ENCODE results near the gene WBP1L. TPM values are rescaled to one million over a fixed set of nuclear protein-coding genes. Genes with fewer than 3 reads are reported as not detected.

The WBP1L gene
- total and polyA plus RNA-seq, 2 experiments from 2014 or later: 7.0 to 55.7 TPM

- Mint-ChIP-seq H3K27me3 (ENCODE audit: insufficient read depth, low read depth, poor library complexity) (peaks cover 9% of the 10 kb centered on the region), H3K4me3 (no peak overlapping the region), H3K9me3 (no peaks in the 10 kb centered on the region), H3K27ac (no peak overlapping the region), H3K36me3 (ENCODE audit: low read depth) (peaks cover 9% of the 10 kb centered on the region; the same call in 1 of the 3 replicates), H3K4me1 (peaks cover 25% of the 10 kb centered on the region)
- peaks cover 19% of the 10 kb centered on the region for H3K4me1 ChIP-seq (ENCODE audit: insufficient read depth)
- no peaks in the 10 kb centered on the region for H3K9me2 ChIP-seq (ENCODE audit: insufficient read depth)
- TF ChIP-seq REST (IDR thresholded peaks at IDR 0.05; ENCODE audit: unreplicated experiment) (no peak), CREB1 (CRISPR knock-in tag; IDR thresholded peaks at IDR 0.05; ENCODE audit: low read depth) (no peak), EZH2 (IDR thresholded peaks at IDR 0.05; ENCODE audit: low read depth, unreplicated experiment) (no peak), STAT1 (IDR thresholded peaks at IDR 0.05; ENCODE audit: unreplicated experiment) (no peak), EZH2phosphoT487 (IDR thresholded peaks at IDR 0.05; ENCODE audit: unreplicated experiment) (no peak), POLR2AphosphoS5 (IDR thresholded peaks at IDR 0.05; ENCODE audit: low read depth) (no peak), ZNF114 (CRISPR knock-in tag; IDR thresholded peaks at IDR 0.05) (no peak), ZNF331 (CRISPR knock-in tag; IDR thresholded peaks at IDR 0.05; ENCODE audit: low read depth) (no peak), NANOG (IDR thresholded peaks at IDR 0.05; ENCODE audit: borderline replicate concordance) (no peak), ZNF462 (CRISPR knock-in tag; IDR thresholded peaks at IDR 0.05) (no peak), JUNB (IDR thresholded peaks at IDR 0.05; ENCODE audit: unreplicated experiment) (no peak)
- TF ChIP-seq, protein P1, sequence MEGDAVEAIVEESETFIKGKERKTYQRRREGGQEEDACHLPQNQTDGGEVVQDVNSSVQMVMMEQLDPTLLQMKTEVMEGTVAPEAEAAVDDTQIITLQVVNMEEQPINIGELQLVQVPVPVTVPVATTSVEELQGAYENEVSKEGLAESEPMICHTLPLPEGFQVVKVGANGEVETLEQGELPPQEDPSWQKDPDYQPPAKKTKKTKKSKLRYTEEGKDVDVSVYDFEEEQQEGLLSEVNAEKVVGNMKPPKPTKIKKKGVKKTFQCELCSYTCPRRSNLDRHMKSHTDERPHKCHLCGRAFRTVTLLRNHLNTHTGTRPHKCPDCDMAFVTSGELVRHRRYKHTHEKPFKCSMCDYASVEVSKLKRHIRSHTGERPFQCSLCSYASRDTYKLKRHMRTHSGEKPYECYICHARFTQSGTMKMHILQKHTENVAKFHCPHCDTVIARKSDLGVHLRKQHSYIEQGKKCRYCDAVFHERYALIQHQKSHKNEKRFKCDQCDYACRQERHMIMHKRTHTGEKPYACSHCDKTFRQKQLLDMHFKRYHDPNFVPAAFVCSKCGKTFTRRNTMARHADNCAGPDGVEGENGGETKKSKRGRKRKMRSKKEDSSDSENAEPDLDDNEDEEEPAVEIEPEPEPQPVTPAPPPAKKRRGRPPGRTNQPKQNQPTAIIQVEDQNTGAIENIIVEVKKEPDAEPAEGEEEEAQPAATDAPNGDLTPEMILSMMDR (conservative IDR thresholded peaks at IDR 0.05; ENCODE audit: low read depth in 2 of 2): no peak
- TF ChIP-seq, protein P2, sequence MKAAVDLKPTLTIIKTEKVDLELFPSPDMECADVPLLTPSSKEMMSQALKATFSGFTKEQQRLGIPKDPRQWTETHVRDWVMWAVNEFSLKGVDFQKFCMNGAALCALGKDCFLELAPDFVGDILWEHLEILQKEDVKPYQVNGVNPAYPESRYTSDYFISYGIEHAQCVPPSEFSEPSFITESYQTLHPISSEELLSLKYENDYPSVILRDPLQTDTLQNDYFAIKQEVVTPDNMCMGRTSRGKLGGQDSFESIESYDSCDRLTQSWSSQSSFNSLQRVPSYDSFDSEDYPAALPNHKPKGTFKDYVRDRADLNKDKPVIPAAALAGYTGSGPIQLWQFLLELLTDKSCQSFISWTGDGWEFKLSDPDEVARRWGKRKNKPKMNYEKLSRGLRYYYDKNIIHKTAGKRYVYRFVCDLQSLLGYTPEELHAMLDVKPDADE (IDR thresholded peaks at IDR 0.05): no peak
- no peak overlapping the region for H2AFZ ChIP-seq
- no peaks in the 10 kb centered on the region for H3K36me3 ChIP-seq (ENCODE audit: insufficient read depth)
- peak overlapping the region; percentile 89 for H3K27ac ChIP-seq (ENCODE audit: low read depth)
- ATAC-seq (no peak; the same call in 2 of the 3 replicates), DNase-seq (ENCODE audit: low spot score) (no peak)
- no peaks in the 10 kb centered on the region for H3K79me2 ChIP-seq (replicated peaks; ENCODE audit: insufficient read depth)
- H4K20me1 ChIP-seq (replicated peaks; ENCODE audit: insufficient read depth): no peaks in the 10 kb centered on the region
- no peak overlapping the region for H3K4me2 ChIP-seq
- H3K27me3 ChIP-seq (ENCODE audit: insufficient read depth): no peaks in the 10 kb centered on the region
- no peak overlapping the region for H3K4me3 ChIP-seq
- peaks cover 6% of the 10 kb centered on the region; the same call in 1 of the 2 replicates for H3F3A ChIP-seq (replicated peaks; ENCODE audit: low read depth)
Observed at GRCh38 chr10:102813734-102814452, 70.1 kb downstream of the WBP1L start.
